Neutrophil (primary cell): ENCODE results near the gene CACNA2D3.

Source experiments
- H3K27ac ChIP-seq: fragments of 200-600 bp; sonication (generic); 2 replicates; pipeline ENCODE4 v1.5.1; 2016; ENCODE audit warnings: mild to moderate bottlenecking, moderate library complexity
- H3K27me3 ChIP-seq: fragments of 200-600 bp; sonication (generic); 2 replicates; pipeline ENCODE4 v1.6.0; 2016; ENCODE audit warnings: mild to moderate bottlenecking
- H3K36me3 ChIP-seq: fragments of 200-600 bp; sonication (generic); 2 replicates; pipeline ENCODE4 v1.5.1; 2017
- H3K4me1 ChIP-seq, 2 experiments: fragments of 200-600 bp in 1 of 2; sonication (generic) in 1 of 2; 1 replicate in 1 of 2; 2 replicates in 1 of 2; pipeline versions ENCODE4 v1.5.1 to v1.6.1; 2013 to 2016; ENCODE audit warnings: low read depth in 1 of 2, low read length in 1 of 2, mild to moderate bottlenecking in 1 of 2, moderate library complexity in 1 of 2; ENCODE audit not compliant: control insufficient read depth in 1 of 2, insufficient read depth in 1 of 2
- H3K4me3 ChIP-seq, 2 experiments: fragments of 200-600 bp in 1 of 2; sonication (generic) in 1 of 2; 1 replicate in 1 of 2; 2 replicates in 1 of 2; pipeline ENCODE4 v1.5.1; 2013 to 2016; ENCODE audit warnings: low read depth in 1 of 2, low read length in 1 of 2, mild to moderate bottlenecking in 1 of 2, moderate library complexity in 1 of 2
- H3K9me3 ChIP-seq: fragments of 200-600 bp; sonication (generic); 2 replicates; pipeline ENCODE4 v1.5.1; 2016
- CTCF ChIP-seq: fragments of 200-600 bp; sonication (generic); IDR thresholded peaks from 2 replicates; pipeline ENCODE4 v1.5.1; 2016; ENCODE audit warnings: antibody characterized with exemption

CACNA2D3 gene

DNA sequence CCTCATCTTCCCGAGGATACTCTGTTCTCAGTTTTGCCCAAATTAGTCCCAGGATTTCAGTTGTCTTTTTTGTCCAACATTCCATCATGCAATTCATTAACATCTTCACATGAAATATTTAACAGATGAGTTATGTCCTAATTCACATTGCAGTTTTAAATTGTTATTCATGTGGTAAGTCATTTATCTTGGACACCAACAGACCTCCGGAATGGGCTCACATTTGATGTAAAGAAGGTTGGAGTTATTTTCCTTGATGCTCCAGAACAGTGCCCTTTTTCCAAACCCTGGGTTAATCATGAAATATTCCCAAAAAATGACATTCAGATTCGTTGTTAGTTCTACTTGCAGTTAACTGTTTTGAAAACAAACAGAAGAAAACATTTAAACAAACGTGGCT, 838.3 kb downstream of the CACNA2D3 start:
- H3K9me3 ChIP-seq, result no peaks in the 10 kb centered on the region
- H3K4me3 ChIP-seq, result no peak overlapping the region
- H3K27ac ChIP-seq, result no peak overlapping the region
- peaks cover 0 to 14% of the 10 kb centered on the region in 2 experiments for H3K4me1 ChIP-seq
- H3K27me3 ChIP-seq, result no peaks in the 10 kb centered on the region
- H3K36me3 ChIP-seq, result no peaks in the 10 kb centered on the region
- no peak for TF ChIP-seq CTCF

DNA sequence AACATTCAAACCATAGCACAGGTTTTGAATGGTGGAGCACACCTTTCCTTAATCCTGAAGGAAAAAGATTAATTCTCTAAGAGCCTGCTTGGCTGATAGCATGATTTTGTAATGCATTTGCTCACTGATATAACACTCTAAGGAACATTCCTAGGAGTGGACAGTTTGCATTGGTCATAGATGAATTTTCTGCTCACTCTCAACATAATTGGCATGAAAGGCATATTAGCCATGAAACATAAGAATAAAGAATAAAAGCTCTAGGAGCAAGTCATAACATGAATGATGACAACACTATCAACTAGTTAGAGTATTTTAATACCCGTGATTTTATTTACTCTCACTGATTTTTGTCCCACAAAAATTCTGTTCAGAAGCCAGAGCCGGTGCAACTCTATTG, 839.8 kb downstream of the CACNA2D3 start:
- Histone ChIP-seq H3K4me1 (peaks cover 0 to 29% of the 10 kb centered on the region in 2 experiments), H3K4me3 (no peak overlapping the region), H3K9me3 (no peaks in the 10 kb centered on the region), H3K27me3 (no peaks in the 10 kb centered on the region), H3K36me3 (no peaks in the 10 kb centered on the region), H3K27ac (no peak overlapping the region)
- no peak for TF ChIP-seq CTCF

- Histone ChIP-seq H3K4me3 (no peak overlapping the region), H3K36me3 (no peaks in the 10 kb centered on the region), H3K27ac (no peak overlapping the region), H3K27me3 (no peaks in the 10 kb centered on the region), H3K9me3 (no peaks in the 10 kb centered on the region), H3K4me1 (peaks cover 0 to 43% of the 10 kb centered on the region in 2 experiments)
- no peak for TF ChIP-seq CTCF
Observed at GRCh38 chr3:54963641-54964040, 841.3 kb downstream of the CACNA2D3 start.

DNA sequence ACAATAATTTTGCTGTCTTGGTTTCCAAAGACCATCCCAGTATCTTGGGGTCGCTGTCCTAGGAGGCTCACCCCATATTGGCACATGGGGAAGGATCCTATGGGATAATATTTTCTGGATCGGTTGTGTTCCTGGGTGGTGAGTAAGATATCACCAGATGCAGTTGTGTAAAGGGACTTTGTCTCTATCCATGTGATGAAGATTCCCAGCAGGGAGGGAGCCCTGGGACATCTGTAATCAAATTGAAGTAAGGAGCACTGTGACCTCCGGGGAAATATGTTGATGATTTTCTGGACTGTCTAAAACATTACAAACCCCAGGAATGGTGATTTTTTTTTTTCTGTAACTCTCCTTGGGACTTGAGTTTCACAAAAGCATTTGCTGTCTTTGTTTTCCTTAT, 841.7 kb downstream of the CACNA2D3 start:
- no peak overlapping the region for H3K4me3 ChIP-seq
- TF ChIP-seq CTCF, result no peak
- no peak overlapping the region for H3K27ac ChIP-seq
- H3K9me3 ChIP-seq, result no peaks in the 10 kb centered on the region
- H3K27me3 ChIP-seq, result no peaks in the 10 kb centered on the region
- H3K36me3 ChIP-seq, result no peaks in the 10 kb centered on the region
- peaks cover 0 to 46% of the 10 kb centered on the region in 2 experiments for H3K4me1 ChIP-seq

GRCh38 chr3:54965746-54966145, 843.4 kb downstream of the CACNA2D3 start:
- Histone ChIP-seq H3K4me3 (no peak overlapping the region), H3K27me3 (no peaks in the 10 kb centered on the region), H3K4me1 (peaks cover 0 to 46% of the 10 kb centered on the region in 2 experiments), H3K9me3 (no peaks in the 10 kb centered on the region), H3K27ac (no peak overlapping the region), H3K36me3 (no peaks in the 10 kb centered on the region)
- TF ChIP-seq CTCF, result no peak

DNA sequence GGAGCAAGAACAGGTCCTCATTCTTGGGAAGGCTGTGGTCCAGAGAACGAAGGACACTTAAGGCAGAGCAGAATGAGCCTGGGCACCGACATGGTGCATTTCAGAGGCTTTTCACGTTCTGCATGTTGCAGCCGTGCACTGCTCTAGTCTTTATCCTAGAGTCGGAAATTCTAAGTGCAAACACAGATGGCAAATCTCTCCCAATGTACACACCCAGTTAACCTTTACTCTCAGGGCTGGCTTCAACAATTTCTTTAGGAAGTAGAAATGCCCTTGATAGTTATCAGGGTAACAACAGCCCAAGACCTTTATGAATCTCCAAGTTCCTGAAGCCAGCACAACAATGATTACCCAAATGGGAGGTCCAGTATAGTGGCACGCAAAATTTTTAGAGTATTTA, 844.6 kb downstream of the CACNA2D3 start:
- Histone ChIP-seq H3K27ac (peak overlapping the region; percentile 34), H3K4me3 (no peak overlapping the region), H3K4me1 (peaks cover 0 to 46% of the 10 kb centered on the region in 2 experiments), H3K9me3 (no peaks in the 10 kb centered on the region), H3K36me3 (no peaks in the 10 kb centered on the region), H3K27me3 (no peaks in the 10 kb centered on the region)
- TF ChIP-seq CTCF, result no peak
